ENCODE results near the gene STK32B. TPM values are rescaled to one million over a fixed set of nuclear protein-coding genes. Genes with fewer than 3 reads are reported as not detected.

The STK32B gene
- total and polyA plus RNA-seq, 2 donors (not counting 3 experiments of a cell fraction or from before 2014, with no cell fraction given) = 5.6 to 7.8 TPM

- H2AFZ ChIP-seq (ENCODE audit: low read depth, low read length) = no peak overlapping the region
- no peak for FAIRE-seq
- dilution Hi-C loops (cut with MboI; ENCODE audit: extremely low pct_ligation_motif_present, low sequenced_read_pairs) (no loop called here), intact Hi-C loops (cut with micrococcal nuclease) (no loop called here)
- ChIA-PET POLR2A (interaction anchor here (0.6 kb wide), 1 partner anchor 172 kb away, joined by 3 read pairs; no protein-coding TSS in a partner anchor), CTCF (interaction anchor here (1.0 kb wide), 1 partner anchor 113 kb away, joined by 4 read pairs; the partner anchor contains the start of gene STK32B)
- no TSS peak for BruUV-seq (replicated peaks)
- no peak overlapping the region for H3K9ac ChIP-seq (replicated peaks; ENCODE audit: extremely low read depth, insufficient read depth, low read length)
- H3K4me3 ChIP-seq (replicated peaks in 1 of 3; ENCODE audit: insufficient read depth in 1 of 3, low read depth in 1 of 3, low read length in 3 of 3) = no peak overlapping the region
- H3K9me1 ChIP-seq (replicated peaks; ENCODE audit: control insufficient read depth, extremely low read depth, insufficient read depth, low read length) = no peaks in the 10 kb centered on the region
- H3K79me2 ChIP-seq (ENCODE audit: control insufficient read depth, insufficient read depth, low read length) = no peaks in the 10 kb centered on the region
- DNase-seq (ENCODE audit: low read depth, low spot score) = no peak
- H3K4me2 ChIP-seq (ENCODE audit: insufficient read depth, low read length) = no peak overlapping the region
- no peaks in the 10 kb centered on the region for H3K27me3 ChIP-seq (ENCODE audit: control insufficient read depth in 2 of 2, insufficient read depth in 2 of 2, low read length in 2 of 2)
- no peaks in the 10 kb centered on the region for H4K20me1 ChIP-seq (replicated peaks; ENCODE audit: control insufficient read depth, extremely low read depth, insufficient read depth, low read length)
- H3K36me3 ChIP-seq (ENCODE audit: control insufficient read depth in 2 of 2, extremely low read depth in 1 of 2, insufficient read depth in 2 of 2, low read length in 2 of 2) = no peaks in the 10 kb centered on the region
- no peak overlapping the region for H3K27ac ChIP-seq (ENCODE audit: insufficient read depth, low read depth, low read length)
- peaks cover 12% of the 10 kb centered on the region for H3K4me1 ChIP-seq (ENCODE audit: control insufficient read depth, extremely low read depth, insufficient read depth, low read length)
- H3K9me3 ChIP-seq (replicated peaks; ENCODE audit: control insufficient read depth, insufficient read depth, low read length) = no peaks in the 10 kb centered on the region
- no peak for TF ChIP-seq POLR2A (IDR thresholded peaks at IDR 0.05; ENCODE audit: low read depth, low read length)
- no peak for TF ChIP-seq FOS (IDR thresholded peaks at IDR 0.05; ENCODE audit: borderline replicate concordance, insufficient read depth, low read length)
- no peak for TF ChIP-seq GATA2 (IDR thresholded peaks at IDR 0.05; ENCODE audit: insufficient read depth, insufficient read length, low read depth, low read length)
- no peak for TF ChIP-seq POLR2AphosphoS5 (IDR thresholded peaks at IDR 0.05; ENCODE audit: insufficient read depth, low read depth, low read length)
- TF ChIP-seq EZH2 (IDR thresholded peaks at IDR 0.05; ENCODE audit: borderline replicate concordance, low read depth, low read length, severe bottlenecking) = no peak
- no peak for TF ChIP-seq CTCF (IDR thresholded peaks at IDR 0.05; ENCODE audit: extremely low read depth in 1 of 2, insufficient read depth in 1 of 2, low read depth in 1 of 2, low read length in 2 of 2)
- no peak for TF ChIP-seq MAX (IDR thresholded peaks at IDR 0.05; ENCODE audit: insufficient read depth, insufficient read length)
- TF ChIP-seq MYC (IDR thresholded peaks at IDR 0.05; ENCODE audit: low read depth, low read length) = no peak
- TF ChIP-seq JUN (IDR thresholded peaks at IDR 0.05; ENCODE audit: borderline replicate concordance, insufficient read depth, insufficient read length, low read depth) = no peak
These were observed 113.1 kb downstream of the STK32B start for GRCh38 chr4:5164221-5164912.

Data from endothelial cell of umbilical vein (primary cell).